HEK293 (cell line): ENCODE results near the gene PRSS8.

Source experiments
- ATF2 ChIP-seq: fragments of 450-650 bp; formaldehyde crosslinking; IDR thresholded peaks from 2 replicates; pipeline ENCODE4 v1.5.1; 2016; ENCODE audit warnings: missing biosample characterization, missing genetic modification characterization, low read depth
- HOXD13 ChIP-seq: sonication (generic); formaldehyde crosslinking; IDR thresholded peaks from 2 replicates; pipeline ENCODE4 v1.8.0; 2022; ENCODE audit warnings: missing genetic modification reagents, borderline replicate concordance
- IKZF3 ChIP-seq: fragments of 450-650 bp; IDR thresholded peaks from 2 replicates; pipeline ENCODE4 v1.5.0; 2018; ENCODE audit warnings: missing biosample characterization, mild to moderate bottlenecking, missing genetic modification characterization, moderate library complexity
- KLF10 ChIP-seq: fragments of 450-650 bp; IDR thresholded peaks from 2 replicates; pipeline ENCODE4 v1.5.1; 2018; ENCODE audit warnings: missing biosample characterization, mild to moderate bottlenecking, missing genetic modification characterization
- KLF7 ChIP-seq: fragments of 450-650 bp; formaldehyde crosslinking; IDR thresholded peaks from 2 replicates; pipeline ENCODE4 v1.5.1; 2016; ENCODE audit warnings: missing biosample characterization, missing genetic modification characterization, borderline replicate concordance
- KLF8 ChIP-seq: fragments of 450-650 bp; formaldehyde crosslinking; IDR thresholded peaks from 2 replicates; pipeline ENCODE4 v1.5.1; 2016; ENCODE audit warnings: missing biosample characterization, missing genetic modification characterization
- OSR2 ChIP-seq: fragments of 450-650 bp; formaldehyde crosslinking; IDR thresholded peaks from 2 replicates; pipeline ENCODE4 v1.5.1; 2016; ENCODE audit warnings: missing biosample characterization, missing genetic modification characterization
- OVOL3 ChIP-seq: fragments of 450-650 bp; formaldehyde crosslinking; IDR thresholded peaks from 2 replicates; pipeline ENCODE4 v1.5.1; 2016; ENCODE audit warnings: missing biosample characterization, missing genetic modification characterization
- SALL2 ChIP-seq: fragments of 450-650 bp; formaldehyde crosslinking; IDR thresholded peaks from 2 replicates; pipeline ENCODE4 v1.5.0; 2017; ENCODE audit warnings: missing biosample characterization, mild to moderate bottlenecking, missing genetic modification characterization, borderline replicate concordance
- TRIM28 ChIP-seq: IDR thresholded peaks from 2 replicates; pipeline ENCODE4 v1.6.1; 2011; ENCODE audit warnings: low read length, control low read depth, borderline replicate concordance
- YY2 ChIP-seq: fragments of 450-650 bp; formaldehyde crosslinking; IDR thresholded peaks from 2 replicates; pipeline ENCODE4 v1.5.1; 2016; ENCODE audit warnings: missing biosample characterization, missing genetic modification characterization
- ZBTB11 ChIP-seq: fragments of 450-650 bp; formaldehyde crosslinking; conservative IDR thresholded peaks from 2 replicates; pipeline ENCODE4 v1.5.1; 2016; ENCODE audit warnings: low read depth, missing biosample characterization, missing genetic modification characterization
- ZBTB26 ChIP-seq: fragments of 450-650 bp; formaldehyde crosslinking; optimal IDR thresholded peaks from 2 replicates; pipeline ENCODE3; 2016; ENCODE audit warnings: missing biosample characterization, mild to moderate bottlenecking, missing genetic modification characterization
- ZBTB7A ChIP-seq: fragments of 450-650 bp; formaldehyde crosslinking; IDR thresholded peaks from 2 replicates; pipeline ENCODE4 v1.5.1; 2016; ENCODE audit warnings: low read depth, missing biosample characterization, missing genetic modification characterization
- ZFHX2 ChIP-seq: fragments of 450-650 bp; formaldehyde crosslinking; conservative IDR thresholded peaks from 2 replicates; pipeline ENCODE4 v1.5.1; 2016; ENCODE audit warnings: missing biosample characterization, missing genetic modification characterization
- ZFP37 ChIP-seq: fragments of 450-650 bp; formaldehyde crosslinking; IDR thresholded peaks from 2 replicates; pipeline ENCODE4 v1.5.1; 2016; ENCODE audit warnings: missing biosample characterization, missing genetic modification characterization
- ZFP69B ChIP-seq: fragments of 450-650 bp; formaldehyde crosslinking; IDR thresholded peaks from 2 replicates; pipeline ENCODE4 v1.5.1; 2016; ENCODE audit warnings: missing biosample characterization, missing genetic modification characterization
- ZNF140 ChIP-seq: fragments of 450-650 bp; formaldehyde crosslinking; IDR thresholded peaks from 2 replicates; pipeline ENCODE4 v1.5.1; 2016; ENCODE audit warnings: missing biosample characterization, missing genetic modification characterization
- ZNF174 ChIP-seq: fragments of 450-650 bp; formaldehyde crosslinking; IDR thresholded peaks from 2 replicates; pipeline ENCODE4 v1.5.0; 2017; ENCODE audit warnings: missing biosample characterization, mild to moderate bottlenecking, missing genetic modification characterization
- ZNF184 ChIP-seq: fragments of 450-650 bp; IDR thresholded peaks from 2 replicates; pipeline ENCODE4 v1.5.1; 2018; ENCODE audit warnings: missing biosample characterization, mild to moderate bottlenecking, missing genetic modification characterization
- ZNF335 ChIP-seq: fragments of 450-650 bp; formaldehyde crosslinking; conservative IDR thresholded peaks from 2 replicates; pipeline ENCODE4 v1.5.1; 2016; ENCODE audit warnings: missing biosample characterization, missing genetic modification characterization
- ZNF394 ChIP-seq: fragments of 450-650 bp; formaldehyde crosslinking; IDR thresholded peaks from 2 replicates; pipeline ENCODE4 v1.5.1; 2016; ENCODE audit warnings: missing biosample characterization, missing genetic modification characterization, mild to moderate bottlenecking, moderate library complexity, borderline replicate concordance
- ZNF433 ChIP-seq: fragments of 450-650 bp; formaldehyde crosslinking; IDR thresholded peaks from 2 replicates; pipeline ENCODE4 v1.5.1; 2016; ENCODE audit warnings: missing biosample characterization, missing genetic modification characterization, low read depth
- ZNF501 ChIP-seq: fragments of 450-650 bp; formaldehyde crosslinking; IDR thresholded peaks from 2 replicates; pipeline ENCODE4 v1.5.1; 2016; ENCODE audit warnings: missing biosample characterization, missing genetic modification characterization
- ZNF521 ChIP-seq: fragments of 450-650 bp; formaldehyde crosslinking; IDR thresholded peaks from 2 replicates; pipeline ENCODE4 v1.5.1; 2017; ENCODE audit warnings: missing biosample characterization, mild to moderate bottlenecking, missing genetic modification characterization
- ZNF548 ChIP-seq: fragments of 450-650 bp; formaldehyde crosslinking; IDR thresholded peaks from 2 replicates; pipeline ENCODE4 v1.5.1; 2016; ENCODE audit warnings: missing biosample characterization, missing genetic modification characterization
- ZNF555 ChIP-seq: fragments of 450-650 bp; formaldehyde crosslinking; conservative IDR thresholded peaks from 2 replicates; pipeline ENCODE4 v1.5.1; 2017; ENCODE audit warnings: missing biosample characterization, mild to moderate bottlenecking, missing genetic modification characterization, inconsistent platforms
- ZNF76 ChIP-seq: fragments of 450-650 bp; formaldehyde crosslinking; IDR thresholded peaks from 2 replicates; pipeline ENCODE4; 2016; ENCODE audit warnings: low read depth, missing biosample characterization, missing genetic modification characterization, borderline replicate concordance
- ZSCAN18 ChIP-seq: fragments of 450-650 bp; formaldehyde crosslinking; IDR thresholded peaks from 2 replicates; pipeline ENCODE4 v1.5.1; 2016; ENCODE audit warnings: missing biosample characterization, missing genetic modification characterization
- ZXDB ChIP-seq: fragments of 450-650 bp; formaldehyde crosslinking; IDR thresholded peaks from 2 replicates; pipeline ENCODE4 v1.5.1; 2016; ENCODE audit warnings: missing biosample characterization, missing genetic modification characterization
- TF ChIP-seq, protein P1 (sequence below): fragments of 450-650 bp; formaldehyde crosslinking; IDR thresholded peaks from 2 replicates; pipeline ENCODE4 v1.5.1; 2016; ENCODE audit warnings: missing biosample characterization, missing genetic modification characterization

Gene PRSS8

DNA sequence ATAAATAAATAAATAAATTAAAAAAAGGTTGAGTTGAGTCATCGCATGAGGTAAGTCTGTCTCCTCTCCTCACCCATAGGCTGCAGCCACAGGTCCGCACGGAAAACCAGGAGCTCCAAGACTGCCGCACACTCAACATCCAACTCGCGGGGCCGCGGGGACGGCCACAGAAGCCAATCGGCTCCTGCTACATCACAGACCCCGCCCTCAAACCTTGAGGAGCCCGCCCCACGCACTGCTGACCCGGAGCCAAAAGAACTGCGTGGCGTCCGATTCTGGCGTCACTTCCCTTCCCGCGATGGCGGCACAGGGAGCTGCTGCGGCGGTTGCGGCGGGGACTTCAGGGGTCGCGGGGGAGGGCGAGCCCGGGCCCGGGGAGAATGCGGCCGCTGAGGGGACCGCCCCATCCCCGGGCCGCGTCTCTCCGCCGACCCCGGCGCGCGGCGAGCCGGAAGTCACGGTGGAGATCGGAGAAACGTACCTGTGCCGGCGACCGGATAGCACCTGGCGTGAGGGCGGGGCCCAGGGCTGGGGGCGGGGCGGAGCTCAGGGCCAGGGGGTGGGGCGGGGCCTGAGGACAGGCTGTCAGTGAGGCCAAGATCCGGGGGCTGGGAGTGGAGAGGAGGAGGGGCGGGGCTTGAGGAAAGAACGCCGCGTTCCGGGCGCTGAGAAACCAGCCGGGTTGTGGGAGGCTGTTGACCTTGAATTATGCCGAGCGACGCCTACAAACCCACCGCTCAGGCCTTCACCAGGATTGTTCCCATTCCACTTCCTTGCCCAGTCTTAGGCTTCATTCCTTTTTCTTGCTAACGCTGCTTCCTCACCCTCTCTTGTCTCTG, 17.9 kb downstream of the PRSS8 start, which contains the start of gene KAT8 (continued):
- TF ChIP-seq ATF2 (tag by site-specific recombination) (no peak), IKZF3 (tag by site-specific recombination) (0 out of 2 replicates have a peak, but pooled peaks have one; percentile 40), ZNF521 (tag by site-specific recombination) (no peak), HOXD13 (CRISPR knock-in tag) (no peak), KLF8 (tag by site-specific recombination) (peak; percentile 64), ZNF184 (tag by site-specific recombination) (no peak), ZNF548 (no peak), SALL2 (tag by site-specific recombination) (no peak), KLF10 (tag by site-specific recombination) (peak; percentile 60; the same call in 1 of the 2 replicates), ZSCAN18 (tag by site-specific recombination) (no peak), ZFP69B (no peak), ZNF76 (tag by site-specific recombination) (peak; percentile 21; the same call in 1 of the 2 replicates), ZNF501 (tag by site-specific recombination) (peak; percentile 88; the same call in 1 of the 2 replicates), OSR2 (tag by site-specific recombination) (peak; percentile 9; the same call in 1 of the 2 replicates), ZFHX2 (tag by site-specific recombination) (peak; percentile 60), ZBTB7A (tag by site-specific recombination) (no peak), ZNF140 (tag by site-specific recombination) (peak; percentile 41; the same call in 1 of the 2 replicates), ZNF174 (tag by site-specific recombination) (no peak), OVOL3 (tag by site-specific recombination) (no peak), ZNF555 (tag by site-specific recombination) (peak; percentile 71), ZXDB (peak; percentile 70), ZBTB11 (tag by site-specific recombination) (peak; percentile 88), ZNF433 (tag by site-specific recombination) (peak; percentile 64), TRIM28 (no peak), ZNF335 (tag by site-specific recombination) (peak; percentile 46), ZBTB26 (tag by site-specific recombination) (peak; percentile 64), ZFP37 (tag by site-specific recombination) (no peak), ZNF394 (peak; percentile 99), YY2 (tag by site-specific recombination) (peak; percentile 96), KLF7 (tag by site-specific recombination) (no peak)
- TF ChIP-seq, protein P1, sequence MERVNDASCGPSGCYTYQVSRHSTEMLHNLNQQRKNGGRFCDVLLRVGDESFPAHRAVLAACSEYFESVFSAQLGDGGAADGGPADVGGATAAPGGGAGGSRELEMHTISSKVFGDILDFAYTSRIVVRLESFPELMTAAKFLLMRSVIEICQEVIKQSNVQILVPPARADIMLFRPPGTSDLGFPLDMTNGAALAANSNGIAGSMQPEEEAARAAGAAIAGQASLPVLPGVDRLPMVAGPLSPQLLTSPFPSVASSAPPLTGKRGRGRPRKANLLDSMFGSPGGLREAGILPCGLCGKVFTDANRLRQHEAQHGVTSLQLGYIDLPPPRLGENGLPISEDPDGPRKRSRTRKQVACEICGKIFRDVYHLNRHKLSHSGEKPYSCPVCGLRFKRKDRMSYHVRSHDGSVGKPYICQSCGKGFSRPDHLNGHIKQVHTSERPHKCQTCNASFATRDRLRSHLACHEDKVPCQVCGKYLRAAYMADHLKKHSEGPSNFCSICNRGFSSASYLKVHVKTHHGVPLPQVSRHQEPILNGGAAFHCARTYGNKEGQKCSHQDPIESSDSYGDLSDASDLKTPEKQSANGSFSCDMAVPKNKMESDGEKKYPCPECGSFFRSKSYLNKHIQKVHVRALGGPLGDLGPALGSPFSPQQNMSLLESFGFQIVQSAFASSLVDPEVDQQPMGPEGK (tag by site-specific recombination), result no peak
